GM19035 (cell line): ENCODE measurements around the gene DCC.

Experiments used
- ATAC-seq: cut with Tn5 transposase; IDR thresholded peaks from one replicate; pipeline ENCODE4 v1.9.1; 2021; ENCODE audit not compliant: unreplicated experiment

DCC gene

GRCh38 chr18:52682260-52682659 lies 342.3 kb downstream of the DCC start:
- ATAC-seq: no peak

GRCh38 chr18:52685316-52685715 lies 345.3 kb downstream of the DCC start:
- ATAC-seq: no peak

- no peak for ATAC-seq
These were observed 351.8 kb downstream of the DCC start for GRCh38 chr18:52691841-52692240.

DNA sequence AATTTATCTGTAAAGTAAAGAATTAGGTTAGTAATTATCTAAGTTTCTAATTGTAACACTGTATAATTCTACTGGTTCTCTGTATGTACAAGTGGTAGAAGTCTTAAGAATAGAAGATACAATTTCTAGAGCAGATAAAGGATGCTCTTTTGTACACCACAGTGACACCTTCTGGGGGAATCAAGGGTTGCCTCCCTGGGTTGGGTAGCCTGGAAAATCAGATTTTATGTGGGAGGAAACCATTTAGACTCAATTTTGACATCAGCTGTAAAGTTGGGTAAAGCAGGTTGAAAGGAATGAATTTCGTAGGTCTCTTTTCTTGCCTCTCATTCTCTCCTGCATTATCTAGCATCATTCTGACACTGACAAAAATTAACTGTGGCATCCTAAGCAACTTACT lies 354.8 kb downstream of the DCC start:
- no peak for ATAC-seq

- ATAC-seq: no peak
These were observed 360.1 kb downstream of the DCC start for GRCh38 chr18:52700116-52700515.

GRCh38 chr18:52700816-52701215 lies 360.8 kb downstream of the DCC start:
- ATAC-seq: no peak

- no peak for ATAC-seq
These were observed 361.4 kb downstream of the DCC start for GRCh38 chr18:52701219-52701935.

GRCh38 chr18:52715421-52715820 lies 375.4 kb downstream of the DCC start:
- no peak for ATAC-seq

DNA sequence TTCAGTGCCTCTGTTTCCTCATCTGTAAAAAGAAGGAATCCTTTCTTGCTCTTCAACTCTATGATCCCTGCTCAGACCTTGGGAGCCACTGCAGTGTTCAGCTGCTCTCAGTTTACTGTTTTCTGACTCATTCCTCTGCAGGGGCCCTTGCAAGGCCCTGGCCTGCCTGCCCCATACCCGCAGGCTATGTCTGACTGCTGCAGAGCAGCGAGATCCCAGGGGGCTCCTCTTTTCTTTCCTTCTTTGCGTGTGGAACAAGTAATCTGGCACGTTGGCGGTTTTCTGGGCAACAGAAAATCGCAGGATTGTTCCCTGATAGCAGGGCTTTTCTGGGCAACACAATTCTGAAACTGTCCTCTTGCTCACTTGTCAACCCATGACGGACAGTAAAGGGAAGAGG lies 376.0 kb downstream of the DCC start:
- ATAC-seq: no peak

DNA sequence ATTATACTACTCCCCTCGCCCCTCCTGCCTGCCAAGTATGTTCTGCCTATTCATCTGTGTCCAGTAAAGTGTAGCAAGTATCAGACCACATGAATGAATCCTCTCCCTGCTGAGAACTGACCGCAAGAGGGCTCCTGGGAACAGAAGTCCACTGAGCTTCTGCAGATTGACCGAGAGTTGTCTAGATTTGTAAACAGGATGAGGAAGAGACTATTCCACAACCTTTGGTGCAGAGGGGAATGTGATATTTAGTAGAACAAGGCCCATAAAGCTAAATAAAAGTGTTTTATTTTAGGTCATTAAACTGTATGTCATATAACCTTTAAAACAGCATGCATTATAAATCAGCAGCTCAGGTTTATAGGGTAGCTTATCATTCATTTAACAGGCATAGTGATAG lies 377.0 kb downstream of the DCC start:
- ATAC-seq: no peak

GRCh38 chr18:52722904-52723303 lies 382.9 kb downstream of the DCC start:
- no peak for ATAC-seq

DNA sequence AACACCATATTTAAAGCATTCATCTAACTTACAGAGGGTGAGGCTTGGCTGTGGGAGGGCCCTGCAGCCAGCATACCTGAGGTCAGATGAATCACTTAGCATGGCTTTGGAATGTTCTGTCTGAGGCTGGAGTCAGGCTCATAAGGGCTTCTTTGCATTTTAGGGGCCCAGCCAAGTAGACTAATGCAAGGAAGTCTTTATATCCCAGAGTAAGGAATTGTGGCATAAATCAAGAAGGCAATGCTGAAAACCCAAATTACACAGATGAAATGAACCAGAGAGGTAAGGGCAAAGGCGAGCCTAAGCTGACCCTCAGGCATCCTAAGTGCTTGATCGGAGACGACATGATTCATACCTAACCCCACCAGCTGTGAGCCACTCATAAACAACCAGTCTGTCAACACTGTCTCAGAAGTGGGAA lies 383.6 kb downstream of the DCC start:
- no peak for ATAC-seq

DNA sequence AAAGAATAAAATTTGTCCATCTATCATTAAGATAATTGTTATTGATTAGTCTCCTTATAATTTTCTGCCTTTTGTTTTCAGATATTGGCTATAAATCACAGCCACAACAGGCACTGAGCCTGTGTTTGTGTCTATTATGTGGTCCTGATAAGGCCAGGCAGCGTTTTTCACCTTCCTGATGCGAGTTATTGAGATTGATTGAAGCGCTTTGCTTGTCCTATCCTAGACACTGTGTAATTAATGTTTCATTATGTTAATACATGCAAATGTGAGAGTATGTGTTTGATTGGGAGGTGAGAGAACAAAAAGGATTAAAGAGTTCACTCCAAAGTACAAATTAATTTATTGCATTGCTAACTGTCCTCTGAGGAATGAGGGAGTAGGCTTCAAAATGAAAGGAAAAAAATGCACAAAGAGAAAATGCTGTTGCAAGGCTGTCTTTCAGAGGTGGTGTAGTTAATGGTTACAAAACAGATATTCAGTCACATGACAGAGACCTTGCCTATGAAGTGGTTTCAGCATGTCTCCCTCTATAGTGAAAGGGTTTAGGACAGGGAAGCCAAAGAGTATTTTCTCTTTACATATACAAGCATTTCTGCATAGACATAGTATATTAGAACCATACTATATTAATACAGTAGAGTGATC lies 391.1 kb downstream of the DCC start:
- no peak for ATAC-seq

DNA sequence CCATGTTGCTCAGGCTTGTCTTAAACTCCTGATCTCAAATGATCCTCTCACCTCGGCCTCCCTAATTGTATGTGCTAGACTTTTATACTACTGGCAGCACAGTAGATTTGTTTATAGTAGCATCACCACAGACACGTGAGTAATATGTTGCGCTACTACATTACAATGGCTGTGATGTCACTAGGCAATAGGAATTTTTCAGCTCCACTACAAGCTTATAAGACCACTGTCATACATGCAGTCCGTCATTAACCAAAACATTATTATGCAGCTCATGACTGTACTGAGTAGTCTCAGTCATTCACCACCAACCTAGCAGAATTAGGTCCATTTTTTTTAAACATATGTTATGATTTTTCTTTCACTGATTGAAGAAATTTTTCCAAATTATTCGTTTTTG lies 398.9 kb downstream of the DCC start:
- no peak for ATAC-seq

DNA sequence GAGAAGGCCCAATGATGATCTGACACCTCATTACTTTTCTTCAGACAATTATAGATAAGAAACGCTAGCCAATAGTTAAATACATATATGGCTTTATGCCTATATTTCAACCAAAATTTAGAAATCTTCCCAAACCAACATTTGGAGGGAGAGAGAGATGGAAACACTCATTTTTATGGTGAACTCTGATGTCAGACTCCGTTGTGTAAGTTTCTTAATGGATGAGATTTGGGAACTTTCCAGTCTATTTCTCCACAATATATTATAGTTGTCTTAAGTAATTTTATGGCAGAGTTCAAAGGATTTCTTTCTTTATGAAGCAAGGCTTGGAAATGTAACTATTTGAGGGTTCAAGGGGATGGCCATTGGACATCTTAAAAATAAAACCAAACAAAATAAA lies 407.0 kb downstream of the DCC start:
- ATAC-seq: no peak

DNA sequence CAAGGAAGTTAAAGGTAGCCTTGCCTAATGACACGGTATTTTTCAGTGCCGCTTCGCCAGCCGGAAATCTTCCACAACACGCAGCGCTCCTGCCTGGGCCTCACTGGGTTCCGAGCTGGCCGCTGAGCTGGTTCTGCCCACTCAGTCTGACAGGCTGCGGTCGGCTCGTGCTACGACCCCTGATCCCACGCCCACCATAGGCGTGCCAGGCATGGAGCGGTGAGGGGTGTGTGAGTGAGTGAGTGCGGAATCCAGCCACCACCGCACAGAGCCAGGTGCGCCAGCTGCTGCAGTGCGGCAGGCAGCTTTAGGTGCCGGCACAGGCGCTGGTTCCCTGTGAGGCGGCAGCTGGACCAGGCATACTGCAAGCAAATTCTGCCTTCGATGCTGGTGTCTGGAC lies 407.9 kb downstream of the DCC start:
- ATAC-seq: no peak

DNA sequence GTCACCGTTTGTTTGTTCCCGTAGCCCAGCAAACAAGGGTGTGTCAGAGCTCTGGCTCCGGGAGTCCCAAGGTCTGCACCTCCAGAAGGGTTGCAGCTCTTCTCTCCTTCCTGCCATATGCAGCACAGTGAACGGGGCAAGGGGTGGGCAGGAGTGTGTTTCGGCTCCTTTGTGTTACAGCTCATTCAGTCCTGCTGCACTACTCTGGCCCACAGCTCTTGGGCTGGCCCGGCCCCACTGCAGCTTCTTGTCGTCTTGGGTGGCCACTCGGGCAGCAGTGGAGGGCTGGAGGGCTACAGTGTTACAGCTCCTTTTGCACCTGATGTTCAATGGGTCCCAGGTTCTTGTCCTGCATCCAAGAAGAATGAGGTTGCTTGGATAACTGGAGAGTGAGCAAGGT lies 408.3 kb downstream of the DCC start:
- no peak for ATAC-seq

GRCh38 chr18:52749542-52749941 lies 409.5 kb downstream of the DCC start:
- no peak for ATAC-seq

GRCh38 chr18:52750995-52751394 lies 411.0 kb downstream of the DCC start:
- ATAC-seq: no peak

- no peak for ATAC-seq
These were observed 424.3 kb downstream of the DCC start for GRCh38 chr18:52764316-52764715.

DNA sequence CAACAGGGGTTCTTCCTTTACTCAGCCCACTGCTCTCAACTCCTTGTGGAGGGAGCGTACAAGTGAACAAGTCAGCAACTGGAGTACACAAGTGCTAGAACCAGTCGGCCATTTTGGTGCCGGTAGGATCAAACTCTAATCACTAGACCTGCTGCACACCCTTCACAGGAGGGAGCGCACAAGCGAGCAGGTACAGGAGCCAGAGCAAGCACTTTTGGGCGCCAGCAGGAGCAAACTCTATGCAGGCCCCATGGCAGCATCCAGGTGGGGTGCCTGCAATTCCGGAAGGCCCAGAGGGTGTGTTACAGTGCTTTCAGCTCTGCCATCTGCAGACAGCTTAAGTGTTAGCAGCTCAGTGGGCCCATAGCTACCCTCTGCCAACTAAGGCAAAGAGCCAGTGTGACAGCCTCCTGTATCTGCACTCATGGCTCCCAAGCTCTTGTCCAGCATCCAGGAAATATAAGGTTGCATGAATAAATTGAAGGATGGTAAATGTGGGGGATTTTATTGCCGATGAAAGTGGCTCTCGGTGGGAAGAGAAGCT lies 426.1 kb downstream of the DCC start:
- no peak for ATAC-seq

DNA sequence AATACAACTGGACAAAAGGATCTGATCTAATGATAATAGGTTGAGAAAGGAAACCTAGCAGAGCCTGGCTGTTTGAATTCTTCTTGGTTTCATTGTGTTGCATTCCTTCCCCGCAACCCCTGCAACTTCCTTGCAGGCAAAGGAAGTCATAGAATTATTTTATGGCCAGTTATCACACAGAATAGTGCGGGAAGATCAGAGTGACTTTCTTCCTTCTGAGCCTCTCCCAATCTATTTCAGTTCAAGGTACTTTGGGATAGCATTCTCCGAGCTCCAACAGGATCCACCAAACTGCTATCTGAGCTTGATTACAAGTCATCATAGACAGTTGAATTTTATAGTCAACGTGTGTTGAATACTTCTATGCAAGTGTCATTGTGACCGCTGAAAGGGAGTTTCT lies 441.1 kb downstream of the DCC start:
- ATAC-seq: no peak

DNA sequence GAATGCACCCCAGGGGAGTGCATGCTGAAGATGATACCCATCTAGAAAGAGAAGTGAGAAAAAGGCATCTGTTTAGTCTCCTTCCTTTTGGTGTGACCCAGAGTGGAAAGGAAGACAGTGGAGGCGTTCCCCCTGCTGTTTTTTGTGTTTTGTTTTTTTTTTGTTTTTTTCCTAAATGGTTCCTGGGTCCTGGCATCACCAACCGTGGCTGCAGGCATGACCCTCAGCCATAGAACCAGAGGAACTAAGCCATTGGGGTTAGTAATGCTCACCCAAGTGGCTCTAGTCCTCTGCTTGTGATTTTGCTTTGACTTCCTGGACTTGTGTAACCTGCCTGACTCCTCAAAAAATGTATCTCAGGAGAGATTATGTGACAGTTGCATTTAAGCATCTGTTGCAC lies 451.3 kb downstream of the DCC start:
- ATAC-seq: no peak
